HUDEP-2 (cell line): ENCODE measurements around the gene DPP3.

Experiments
- DNase-seq, 76 experiments: peaks; one replicate each; lab custom pipeline; 2025; ENCODE audit not compliant: unreplicated experiment in 76 of 76; lab: John Stamatoyannopoulos, UW

Gene DPP3

DNA sequence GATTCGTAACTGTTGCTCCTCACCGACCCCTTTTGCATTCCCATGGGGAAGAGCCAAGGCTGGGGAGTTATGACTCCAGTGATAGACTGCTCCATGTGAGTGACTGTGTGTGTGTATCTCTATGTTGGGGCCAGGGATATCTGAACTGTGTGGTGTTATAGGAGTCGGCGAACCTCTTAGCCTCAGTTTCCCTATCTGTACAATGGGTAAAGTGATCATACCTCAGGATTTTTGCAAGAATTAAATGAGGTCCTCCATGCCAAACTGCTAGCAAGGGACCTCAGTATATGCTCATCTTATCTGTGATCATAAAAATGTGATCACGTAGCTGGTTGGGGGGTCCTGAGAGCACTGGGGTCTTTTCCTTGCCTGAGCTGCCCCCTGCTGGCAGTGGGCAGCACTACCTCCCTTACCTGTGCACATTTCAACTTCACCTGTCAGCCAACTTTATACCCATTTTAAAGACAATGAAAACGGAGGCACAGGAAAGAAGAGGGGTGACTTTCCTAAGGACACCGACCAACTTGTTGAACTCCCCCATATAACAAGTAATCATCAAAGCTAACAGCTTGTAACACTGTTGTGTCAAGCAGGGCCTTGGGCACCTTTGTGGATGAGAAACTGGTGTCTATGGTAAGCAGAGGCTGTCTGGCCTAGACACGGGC, 1.4 kb upstream of the DPP3 start:
- DNase-seq, result peak in 2 of 76 experiments; percentile 5

DNA sequence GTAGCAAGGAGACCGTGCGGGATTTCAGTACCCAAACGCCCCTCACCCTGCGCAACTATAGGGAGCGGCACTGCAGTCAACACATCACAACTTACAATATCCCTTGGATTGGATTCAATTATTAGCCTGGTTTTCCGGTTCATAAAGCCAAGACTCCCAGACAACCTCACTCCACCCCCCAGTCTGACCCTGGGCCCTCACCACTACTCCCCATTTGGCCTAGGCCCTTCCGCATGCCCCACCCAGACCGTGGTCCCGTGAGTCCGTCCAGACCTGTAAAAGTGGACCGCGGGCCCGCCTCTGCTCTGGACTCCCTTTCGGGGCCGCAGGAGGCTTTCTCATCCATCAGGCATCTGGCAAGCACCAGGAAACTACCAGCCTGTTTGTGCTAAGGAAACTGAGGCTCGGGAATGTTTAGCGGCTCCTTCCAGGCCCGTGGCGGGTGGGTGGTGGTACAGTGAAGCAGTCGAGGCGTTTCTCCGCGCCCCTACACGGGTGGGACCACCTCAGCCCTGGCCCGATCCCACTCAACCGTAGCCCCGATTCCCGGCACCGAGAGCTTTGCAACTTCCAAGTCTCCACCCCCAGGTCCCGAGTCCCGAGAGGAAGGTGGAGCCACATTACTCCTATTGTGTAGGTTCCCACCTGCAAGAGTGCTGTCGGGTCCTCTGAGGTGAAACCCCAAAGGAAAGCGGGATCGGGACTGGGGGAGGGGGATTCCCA, 679 bp upstream of the DPP3 start:
- DNase-seq, result peak in 23 of 76 experiments; percentile 5 to 76 (median 32)

DNA sequence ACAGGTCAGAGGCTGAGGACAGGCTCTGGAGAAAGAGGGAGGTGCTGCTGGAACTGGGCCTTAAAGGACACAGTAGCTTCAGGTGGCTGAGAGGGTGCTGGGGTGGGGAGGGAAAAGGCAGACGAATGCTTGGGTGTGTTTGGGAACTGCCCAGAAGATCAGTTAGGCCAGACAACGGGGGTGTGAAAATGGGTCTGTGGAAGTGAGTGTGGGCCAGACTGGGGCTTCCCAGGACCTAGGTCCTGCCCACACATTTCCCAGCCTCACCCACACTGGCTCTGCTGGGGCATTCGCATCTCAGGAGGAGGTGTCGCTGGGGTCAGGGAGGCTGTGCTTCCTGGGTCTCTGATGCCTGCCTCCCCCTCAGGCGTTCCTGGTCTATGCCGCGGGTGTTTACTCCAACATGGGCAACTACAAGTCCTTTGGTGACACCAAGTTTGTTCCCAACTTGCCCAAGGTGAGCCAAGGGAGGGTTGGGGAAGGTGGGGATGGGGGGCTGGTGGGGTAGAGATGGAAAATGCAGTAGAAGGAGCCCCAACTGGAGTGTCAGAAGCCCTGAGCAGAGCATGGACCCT, 4.7 kb downstream of the DPP3 start:
- DNase-seq, result no peak

DNA sequence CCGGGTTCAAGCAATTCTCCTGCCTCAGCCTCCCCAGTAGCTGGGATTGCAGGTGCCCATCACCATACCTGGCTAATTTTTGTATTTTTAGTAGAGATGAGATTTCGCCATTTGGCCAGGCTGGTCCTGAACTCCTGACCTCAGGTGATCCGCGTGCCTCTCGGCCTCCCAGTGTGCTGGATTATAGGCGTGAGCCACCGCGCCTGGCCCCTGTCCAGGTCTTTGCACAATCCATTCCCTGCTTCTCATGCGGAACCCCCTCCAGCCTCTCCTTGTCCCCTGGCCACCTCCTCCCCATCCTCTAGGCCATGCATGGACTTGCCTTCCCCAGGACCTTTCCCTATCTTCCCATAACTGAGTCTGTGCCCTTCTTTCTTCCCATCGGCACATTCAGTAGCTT, 8.7 kb downstream of the DPP3 start:
- DNase-seq, result no peak

DNA sequence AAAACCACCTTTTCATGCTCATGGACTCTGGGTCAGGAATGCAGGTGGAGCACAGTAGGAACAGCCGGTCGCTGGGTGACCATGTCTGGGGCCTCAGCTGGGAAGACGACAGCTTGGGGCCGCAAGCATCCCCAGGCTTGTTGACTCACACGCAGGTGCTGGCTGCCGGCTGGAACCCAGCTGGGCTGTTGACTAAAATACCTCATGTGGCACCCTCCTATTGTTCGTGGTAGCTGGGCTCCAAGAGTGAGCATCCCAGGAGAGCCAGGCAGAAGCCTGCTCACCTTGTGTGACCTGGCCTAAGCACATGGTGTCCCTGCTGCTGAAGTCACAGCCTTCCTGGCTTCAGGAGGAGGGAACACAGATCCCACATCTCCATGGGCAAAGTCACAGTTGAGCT, 9.4 kb downstream of the DPP3 start:
- DNase-seq, result no peak

DNA sequence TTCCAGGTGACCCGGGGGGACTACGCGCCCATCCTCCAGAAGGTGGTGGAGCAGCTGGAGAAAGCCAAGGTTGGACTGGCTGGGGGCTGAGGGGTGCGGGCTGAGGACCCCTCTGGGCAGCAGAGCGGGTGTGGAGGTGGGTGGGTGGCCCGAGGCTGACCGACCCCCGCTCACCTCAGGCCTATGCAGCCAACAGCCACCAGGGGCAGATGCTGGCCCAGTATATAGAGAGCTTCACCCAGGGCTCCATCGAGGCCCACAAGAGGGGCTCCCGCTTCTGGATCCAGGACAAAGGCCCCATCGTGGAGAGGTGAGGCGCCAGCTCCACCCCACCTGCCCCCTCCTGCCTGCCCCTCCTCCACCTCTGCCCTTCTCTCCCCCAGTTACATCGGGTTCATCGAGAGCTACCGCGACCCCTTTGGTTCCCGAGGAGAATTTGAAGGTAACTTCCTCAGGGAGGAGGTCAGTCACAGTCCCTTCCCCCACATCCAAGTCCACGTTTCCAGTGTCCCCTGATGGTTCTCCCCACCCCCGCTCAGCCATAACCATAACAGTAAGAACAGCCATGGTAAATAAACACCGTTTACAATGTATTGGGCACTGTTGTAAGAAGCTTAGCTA, 11.2 kb downstream of the DPP3 start:
- DNase-seq, result no peak

DNA sequence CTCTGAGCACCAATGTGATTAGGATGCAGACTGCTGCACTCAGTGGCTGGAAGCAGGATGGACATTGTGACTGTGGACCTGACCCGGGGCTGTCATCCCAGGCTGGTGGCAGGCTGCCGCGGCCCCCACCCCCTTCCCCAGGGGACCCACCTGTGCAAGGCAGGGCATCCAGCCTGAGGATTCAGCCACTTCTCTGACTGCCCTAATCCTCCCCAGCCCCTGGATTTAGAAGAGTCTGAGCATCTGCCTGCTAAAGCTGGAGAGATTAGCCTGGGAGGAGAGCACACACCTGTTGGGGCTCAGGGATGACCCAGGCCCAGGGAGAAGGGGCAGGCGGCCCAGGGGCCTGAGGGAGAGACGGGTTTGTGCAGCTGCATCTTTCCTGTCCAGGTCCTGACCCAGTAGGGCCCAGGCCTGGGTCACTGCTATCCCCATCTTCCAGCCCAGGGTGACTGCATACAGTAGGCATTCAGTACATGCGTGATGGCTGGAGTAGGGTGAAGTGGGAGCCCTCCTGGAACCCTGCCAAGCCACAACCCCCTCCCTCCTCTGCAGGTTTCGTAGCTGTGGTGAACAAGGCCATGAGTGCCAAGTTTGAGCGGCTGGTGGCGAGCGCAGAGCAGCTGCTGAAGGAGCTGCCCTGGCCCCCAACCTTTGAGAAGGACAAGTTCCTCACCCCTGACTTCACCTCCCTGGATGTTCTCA, 12.1 kb downstream of the DPP3 start:
- no peak for DNase-seq

DNA sequence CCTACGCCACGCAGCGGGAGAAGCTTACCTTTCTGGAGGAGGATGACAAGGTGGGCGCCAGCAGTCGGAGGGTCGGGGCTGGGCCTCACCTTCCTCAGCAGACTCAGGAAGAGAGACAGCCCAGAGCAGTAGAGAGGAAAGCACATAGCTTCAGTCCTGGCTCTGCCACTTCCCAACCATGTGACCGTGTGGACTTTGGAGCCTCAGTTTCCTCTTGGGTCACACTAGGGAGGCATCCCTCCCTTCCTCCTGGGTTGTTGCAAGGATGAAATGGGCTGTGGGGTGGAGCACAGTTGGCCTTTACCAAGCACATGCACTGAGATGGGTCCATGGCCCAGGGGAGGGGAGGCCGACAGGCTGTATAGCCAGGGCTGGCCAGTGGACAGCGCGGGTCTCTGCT, 12.9 kb downstream of the DPP3 start:
- DNase-seq, result no peak

DNA sequence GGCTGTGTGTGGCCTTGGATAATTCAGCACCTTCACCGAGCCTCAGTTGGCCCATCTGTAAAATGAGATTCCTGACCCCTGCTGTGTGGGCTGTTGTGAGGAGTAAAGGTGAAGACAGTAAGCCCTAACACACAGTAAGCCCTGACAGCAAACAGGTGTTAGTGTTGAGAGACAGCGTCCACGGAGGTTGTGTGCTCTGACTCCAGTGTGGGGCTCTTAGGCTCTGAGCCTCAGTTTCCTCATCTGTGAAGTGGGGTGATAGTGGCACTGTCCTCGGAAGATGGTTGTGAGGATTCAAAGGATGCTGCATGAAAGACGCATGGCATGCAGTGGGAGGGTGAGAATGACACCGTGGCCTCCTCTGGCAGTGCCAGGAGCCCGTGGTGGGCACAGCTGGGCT, 14.2 kb downstream of the DPP3 start:
- no peak for DNase-seq

DNA sequence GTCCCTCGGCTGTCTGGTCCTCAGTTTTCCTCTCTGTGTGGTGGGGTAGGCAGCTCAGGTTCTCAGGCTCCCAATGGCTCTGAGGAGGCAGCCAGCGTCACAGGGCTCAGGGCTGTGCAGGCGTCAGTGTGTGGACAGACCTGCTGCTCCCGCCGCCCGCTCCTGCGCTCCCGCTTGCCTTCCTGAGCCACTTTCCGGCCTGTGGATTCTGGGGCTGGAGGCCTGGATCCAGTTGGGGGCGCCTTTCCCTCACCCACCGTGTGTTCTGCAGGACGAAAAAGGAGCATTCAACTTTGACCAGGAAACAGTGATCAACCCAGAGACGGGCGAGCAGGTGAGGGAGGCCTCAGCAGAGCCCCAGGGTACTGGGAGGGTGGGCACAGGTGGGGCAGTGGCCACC, 14.7 kb downstream of the DPP3 start:
- DNase-seq, result no peak

DNA sequence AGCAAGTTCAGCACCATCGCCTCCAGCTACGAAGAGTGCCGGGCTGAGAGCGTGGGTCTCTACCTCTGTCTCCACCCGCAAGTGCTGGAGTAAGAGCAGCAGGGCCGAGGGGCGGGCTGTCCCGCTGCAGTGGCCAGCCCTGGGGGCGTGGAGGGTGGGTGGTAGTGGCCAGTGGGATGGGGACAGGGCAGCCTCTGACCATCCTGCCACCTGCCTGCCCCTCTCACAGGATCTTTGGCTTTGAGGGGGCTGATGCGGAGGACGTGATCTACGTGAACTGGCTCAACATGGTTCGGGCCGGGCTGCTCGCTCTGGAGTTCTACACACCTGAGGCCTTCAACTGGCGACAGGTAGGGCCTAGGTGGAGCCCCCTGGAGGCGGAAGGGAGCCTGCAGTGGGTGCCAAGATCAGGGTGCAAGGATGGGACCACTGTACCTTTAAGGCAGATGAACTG, 15.2 kb downstream of the DPP3 start:
- DNase-seq, result no peak

DNA sequence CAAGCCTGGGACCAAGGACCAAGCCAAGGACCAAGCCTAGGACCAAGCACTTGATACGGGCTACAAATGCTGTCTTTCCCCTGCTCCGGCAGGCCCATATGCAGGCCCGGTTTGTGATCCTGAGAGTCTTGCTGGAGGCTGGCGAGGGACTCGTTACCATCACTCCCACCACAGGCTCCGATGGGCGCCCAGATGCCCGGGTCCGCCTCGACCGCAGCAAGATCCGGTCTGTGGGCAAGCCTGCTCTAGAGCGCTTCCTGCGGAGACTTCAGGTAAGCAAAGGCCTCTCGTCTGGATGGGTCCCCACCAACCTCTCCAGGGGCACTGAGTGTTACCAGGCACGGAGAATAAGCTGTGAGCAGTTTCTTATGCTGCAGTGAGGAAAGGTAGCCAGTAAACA, 17.0 kb downstream of the DPP3 start:
- no peak for DNase-seq

DNA sequence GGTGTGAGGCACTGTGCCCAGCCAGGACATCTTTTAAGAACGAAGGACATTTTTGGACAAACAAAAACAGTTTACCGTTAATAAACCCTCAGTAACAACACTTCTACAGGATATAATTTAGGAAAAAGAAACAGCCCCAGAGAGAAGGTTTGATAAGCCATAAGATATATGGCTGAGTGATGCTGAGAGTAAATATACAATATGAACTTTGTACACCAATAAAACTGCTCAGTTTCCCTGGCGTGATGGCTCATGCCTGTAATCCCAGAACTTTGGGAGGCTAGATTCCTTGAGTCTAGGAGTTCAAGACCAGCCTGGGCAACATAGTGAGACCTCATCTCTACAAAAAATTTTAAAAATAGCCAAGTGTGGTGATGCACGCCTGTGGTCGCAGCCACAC, 18.3 kb downstream of the DPP3 start:
- no peak for DNase-seq

DNA sequence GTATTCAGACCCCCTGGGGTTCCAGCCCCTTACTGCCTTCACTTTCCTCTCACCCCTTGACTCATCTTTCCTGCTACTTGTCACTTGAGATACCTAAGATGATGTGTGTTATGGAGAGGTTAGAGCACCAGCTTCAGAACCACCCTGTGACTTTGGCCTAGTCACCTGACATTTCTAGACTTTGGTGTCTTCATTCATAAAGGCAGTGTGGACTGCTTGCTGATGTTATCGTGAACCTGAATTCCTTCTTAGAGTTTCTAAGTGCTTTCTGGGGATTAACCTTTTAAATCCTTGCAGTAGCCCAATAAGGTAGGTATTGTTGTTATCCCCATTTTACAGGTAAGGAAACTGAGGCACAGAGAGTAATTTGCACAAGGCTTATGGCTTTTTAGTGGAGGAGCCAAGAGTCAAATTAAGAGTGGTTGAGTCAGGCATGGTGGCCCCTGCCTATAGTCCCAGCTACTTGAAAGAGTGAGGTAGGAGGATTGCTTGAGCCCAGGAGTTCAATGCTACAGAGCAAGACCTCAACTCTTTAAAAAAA, 25.1 kb downstream of the DPP3 start:
- no peak for DNase-seq

DNA sequence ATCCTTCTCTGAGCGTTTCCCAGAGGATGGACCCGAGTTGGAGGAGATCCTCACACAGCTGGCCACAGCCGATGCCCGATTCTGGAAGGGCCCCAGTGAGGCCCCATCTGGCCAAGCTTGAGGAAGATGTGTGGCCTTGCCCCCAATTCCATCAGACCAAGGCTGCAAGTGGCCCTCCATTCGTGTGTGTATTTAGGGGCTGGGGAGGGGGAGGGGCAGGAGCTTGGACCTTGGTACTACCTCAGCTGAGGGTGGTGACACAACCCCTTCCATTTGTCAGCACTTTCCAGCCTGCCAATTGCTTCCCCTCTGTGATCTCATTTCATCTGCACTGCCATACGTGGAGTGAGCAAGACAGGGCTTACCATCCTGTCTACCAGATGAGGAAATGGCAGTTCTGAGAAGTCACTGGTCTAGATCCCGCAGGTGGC, 28.9 kb downstream of the DPP3 start:
- DNase-seq, result no peak

DNA sequence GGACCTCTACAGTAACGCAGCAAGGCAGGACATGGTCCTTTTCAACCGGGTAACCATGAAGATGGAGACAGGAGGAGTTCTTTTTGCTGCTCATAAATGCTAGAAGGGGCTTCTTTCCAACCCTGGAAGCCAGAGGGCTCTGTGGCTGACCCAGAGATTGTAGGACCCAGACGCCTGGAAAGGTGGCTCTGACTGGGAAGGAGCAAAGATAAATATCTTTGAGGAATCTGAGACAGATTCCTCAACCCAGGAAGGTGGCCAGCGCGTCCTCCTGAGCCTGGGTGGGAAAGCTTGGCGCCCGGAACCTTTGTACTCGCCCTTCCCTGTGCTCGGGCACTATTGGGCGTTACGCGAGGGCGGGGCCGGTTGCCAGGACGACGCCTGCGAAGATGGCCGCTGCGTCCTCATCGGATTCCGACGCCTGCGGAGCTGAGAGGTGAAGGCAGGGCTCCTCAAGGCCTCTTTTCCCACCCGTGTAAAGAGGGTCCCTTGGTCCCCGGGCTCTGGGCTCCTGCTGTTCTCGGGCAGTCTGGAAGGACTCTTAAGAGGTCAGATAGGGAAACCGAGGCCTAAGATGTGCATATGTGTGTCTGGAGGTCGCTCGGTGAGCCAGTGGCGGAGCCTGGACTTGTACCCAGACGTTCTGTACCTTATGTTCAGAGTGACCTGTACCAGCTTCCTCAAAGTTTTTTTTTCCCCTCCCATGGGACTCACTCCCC, 30.2 kb downstream of the DPP3 start, which contains the start of gene BBS1:
TSS of gene BBS1 (plus strand) at position 365 of the 719 bp plus-strand sequence. CDS start at position 390, 25 bp downstream.
- peak in 72 of 76 experiments; percentile 5 to 82 (median 61) for DNase-seq

DNA sequence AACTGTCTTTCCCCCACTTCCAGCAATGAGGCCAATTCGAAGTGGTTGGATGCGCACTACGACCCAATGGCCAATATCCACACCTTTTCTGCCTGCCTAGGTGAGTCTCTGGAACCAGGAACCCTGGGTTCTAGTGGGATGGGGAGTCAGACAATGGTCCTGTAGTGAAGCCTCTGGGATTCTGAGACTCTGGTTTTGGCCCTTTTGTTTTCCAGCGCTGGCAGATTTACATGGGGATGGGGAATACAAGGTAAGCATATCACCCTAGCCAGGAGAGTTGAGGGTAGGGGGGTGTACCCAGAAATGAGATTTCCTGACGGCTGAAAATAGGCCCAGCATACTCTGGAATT, 30.7 kb downstream of the DPP3 start:
- no peak for DNase-seq

DNA sequence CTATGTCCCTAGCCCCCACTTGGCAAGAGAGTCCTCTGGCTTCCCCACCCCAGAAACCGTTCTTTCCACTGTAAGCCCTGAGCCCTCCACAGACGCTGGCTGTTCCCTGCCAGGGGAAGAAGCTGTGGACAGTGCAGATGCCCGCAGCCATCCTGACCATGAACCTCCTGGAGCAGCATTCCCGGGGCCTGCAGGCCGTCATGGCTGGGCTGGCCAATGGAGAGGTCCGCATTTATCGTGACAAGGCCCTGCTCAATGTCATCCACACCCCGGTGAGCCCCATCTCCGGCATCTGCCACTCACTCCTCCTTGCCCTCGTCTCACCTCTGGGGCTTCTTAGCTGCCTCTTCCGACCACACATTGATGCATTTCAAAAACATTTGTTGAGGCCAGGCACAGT, 43.4 kb downstream of the DPP3 start:
- no peak for DNase-seq

DNA sequence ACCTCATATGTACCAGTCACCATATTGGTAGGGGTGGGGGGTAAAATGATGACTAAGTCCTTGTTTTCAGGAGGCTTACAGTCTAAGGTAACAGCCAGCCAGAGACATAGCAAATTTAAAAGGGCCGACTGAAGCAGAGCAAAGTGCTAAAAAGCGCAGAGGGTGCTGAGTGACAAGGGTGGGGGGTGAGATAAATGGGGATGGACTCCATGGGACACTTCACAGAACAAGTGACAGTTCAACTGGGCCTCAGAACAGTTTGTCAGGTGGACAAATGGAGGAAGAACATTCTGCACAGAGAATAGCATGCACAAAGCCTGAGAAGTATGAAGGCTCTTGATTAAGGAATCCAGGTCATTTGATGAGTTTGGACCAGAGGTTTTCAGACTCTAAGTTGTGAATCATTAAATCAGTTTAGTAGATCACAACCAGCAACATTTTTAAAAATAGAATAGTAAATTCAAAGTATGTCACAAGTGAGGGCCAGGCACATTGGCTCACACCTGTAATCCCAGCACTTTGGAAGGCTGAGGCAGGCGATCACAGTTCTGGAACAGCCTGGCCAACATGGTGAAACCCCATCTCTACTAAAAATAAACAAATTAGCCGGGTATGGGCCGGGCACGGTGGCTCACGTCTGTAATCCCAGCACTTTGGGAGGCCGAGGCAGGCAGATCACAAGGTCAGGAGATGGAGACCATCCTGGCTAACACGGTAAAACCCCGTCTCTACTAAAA, 44.2 kb downstream of the DPP3 start:
- no peak for DNase-seq
